Activated CD8-positive, alpha-beta memory T cell treated with anti-CD3 and anti-CD28 coated beads, Interleukin-2, amount 50 U/mL, for 1 hour (primary cell): ENCODE results near the gene RHNO1.
"Not testable (repeated sequence)": the region's sequence is repeated elsewhere in the genome, so short reads cannot be mapped to it uniquely, and the experiment has no call there.

Experiments
- DNase-seq: peaks from one replicate; pipeline ENCODE4 v3.0.0-alpha.2; 2020; ENCODE audit errors: extremely low read depth

RHNO1 gene

GRCh38 chr12:2858944-2859421 lies 18.0 kb upstream of the RHNO1 start:
- no peak for DNase-seq

- no peak for DNase-seq
Measured at GRCh38 chr12:2860170-2860569, 16.9 kb upstream of the RHNO1 start.

- DNase-seq = no peak
Measured at GRCh38 chr12:2862876-2863275, 14.1 kb upstream of the RHNO1 start.

GRCh38 chr12:2863402-2863801 lies 13.6 kb upstream of the RHNO1 start:
- DNase-seq = not testable (repeated sequence)

- DNase-seq = no peak
Measured at GRCh38 chr12:2864198-2864597, 12.8 kb upstream of the RHNO1 start.

- DNase-seq = not testable (repeated sequence)
Measured at GRCh38 chr12:2868986-2869632, 7.9 kb upstream of the RHNO1 start.

- DNase-seq = no peak
Measured at GRCh38 chr12:2876431-2877046, 484 bp upstream of the RHNO1 start.

- DNase-seq = no peak
Measured at GRCh38 chr12:2877953-2878732, 1.1 kb downstream of the RHNO1 start.

GRCh38 chr12:2879853-2880252 lies 2.8 kb downstream of the RHNO1 start:
- DNase-seq = no peak

- no peak for DNase-seq
Measured at GRCh38 chr12:2884810-2885209, 7.8 kb downstream of the RHNO1 start.

GRCh38 chr12:2886768-2887450 lies 9.9 kb downstream of the RHNO1 start:
- DNase-seq = no peak

GRCh38 chr12:2890001-2890387 lies 13.0 kb downstream of the RHNO1 start:
- DNase-seq = no peak

- DNase-seq = peak; percentile 97
Measured at GRCh38 chr12:2890388-2891239, 13.6 kb downstream of the RHNO1 start, which contains the start of gene TULP3. Gene TULP3 (plus strand): TSS chr12:2890891. CDS start chr12:2890948, 57 bp downstream.

- DNase-seq = no peak
Measured at GRCh38 chr12:2891240-2892053, 14.4 kb downstream of the RHNO1 start.

- DNase-seq = no peak
Measured at GRCh38 chr12:2892246-2892645, 15.2 kb downstream of the RHNO1 start.

- no peak for DNase-seq
Measured at GRCh38 chr12:2893007-2893406, 16.0 kb downstream of the RHNO1 start.

- no peak for DNase-seq
Measured at GRCh38 chr12:2895051-2895451, 18.0 kb downstream of the RHNO1 start.

GRCh38 chr12:2895511-2895910 lies 18.5 kb downstream of the RHNO1 start:
- no peak for DNase-seq

GRCh38 chr12:2897418-2897817 lies 20.4 kb downstream of the RHNO1 start:
- DNase-seq = no peak

GRCh38 chr12:2900642-2901041 lies 23.6 kb downstream of the RHNO1 start:
- DNase-seq = no peak
